ENCODE data around the gene SPPL2A. TPM values are rescaled to one million over a fixed set of nuclear protein-coding genes. Genes with fewer than 3 reads are reported as not detected.

The SPPL2A gene
- total and polyA plus RNA-seq, 2 donors (not counting 3 experiments of a cell fraction or from before 2014, with no cell fraction given), result 38.8 to 88.7 TPM

DNA sequence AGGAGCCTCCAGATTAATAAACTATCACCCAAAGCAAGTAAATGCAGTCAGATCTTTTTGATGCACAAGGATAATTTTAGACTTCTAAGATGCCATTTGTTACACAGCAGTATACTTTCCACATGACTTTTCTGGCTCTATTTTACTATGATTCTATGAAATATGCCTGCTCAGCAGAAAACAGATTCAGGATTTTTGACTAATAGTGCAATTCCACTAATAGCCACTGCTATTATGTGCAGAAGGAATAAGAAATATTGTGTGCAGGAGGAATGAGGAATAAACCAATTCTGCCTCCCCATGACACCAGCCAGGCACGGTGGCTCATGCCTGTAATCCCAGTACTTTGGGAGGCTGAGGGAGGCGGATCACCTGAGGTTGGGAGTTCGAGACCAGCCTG lies 11.5 kb upstream of the SPPL2A start:
- DNase-seq (ENCODE audit: low read depth, low spot score), result no peak
- POLR2A ChIA-PET, result no interaction called here
- CTCF ChIA-PET, result no interaction called here

More for the DNA sequence above, 11.5 kb upstream of the SPPL2A start:
- intact Hi-C loops (cut with micrococcal nuclease), result no loop called here
- Histone ChIP-seq H3K4me3 (replicated peaks in 1 of 3; ENCODE audit: insufficient read depth in 1 of 3, low read depth in 1 of 3, low read length in 3 of 3) (no peak overlapping the region), H3K4me2 (ENCODE audit: insufficient read depth, low read length) (no peak overlapping the region), H3K27ac (ENCODE audit: insufficient read depth, low read depth, low read length) (no peak overlapping the region), H2AFZ (ENCODE audit: low read depth, low read length) (no peak overlapping the region), H3K36me3 (ENCODE audit: control insufficient read depth in 2 of 2, extremely low read depth in 1 of 2, insufficient read depth in 2 of 2, low read length in 2 of 2) (no peaks in the 10 kb centered on the region), H3K79me2 (ENCODE audit: control insufficient read depth, insufficient read depth, low read length) (no peaks in the 10 kb centered on the region), H3K9ac (replicated peaks; ENCODE audit: extremely low read depth, insufficient read depth, low read length) (no peak overlapping the region), H3K9me1 (replicated peaks; ENCODE audit: control insufficient read depth, extremely low read depth, insufficient read depth, low read length) (no peaks in the 10 kb centered on the region), H3K27me3 (ENCODE audit: control insufficient read depth in 2 of 2, insufficient read depth in 2 of 2, low read length in 2 of 2) (peaks cover under 1 to 2% of the 10 kb centered on the region in 2 experiments), H3K9me3 (replicated peaks; ENCODE audit: control insufficient read depth, insufficient read depth, low read length) (no peaks in the 10 kb centered on the region), H4K20me1 (replicated peaks; ENCODE audit: control insufficient read depth, extremely low read depth, insufficient read depth, low read length) (no peaks in the 10 kb centered on the region), H3K4me1 (ENCODE audit: control insufficient read depth, extremely low read depth, insufficient read depth, low read length) (no peaks in the 10 kb centered on the region)
- no TSS peak for BruUV-seq (replicated peaks)
- TF ChIP-seq EZH2 (IDR thresholded peaks at IDR 0.05; ENCODE audit: borderline replicate concordance, low read depth, low read length, severe bottlenecking) (no peak), POLR2A (IDR thresholded peaks at IDR 0.05; ENCODE audit: low read depth, low read length) (no peak), POLR2AphosphoS5 (IDR thresholded peaks at IDR 0.05; ENCODE audit: insufficient read depth, low read depth, low read length) (no peak), MYC (IDR thresholded peaks at IDR 0.05; ENCODE audit: low read depth, low read length) (no peak), FOS (IDR thresholded peaks at IDR 0.05; ENCODE audit: borderline replicate concordance, insufficient read depth, low read length) (no peak), JUN (IDR thresholded peaks at IDR 0.05; ENCODE audit: borderline replicate concordance, insufficient read depth, insufficient read length, low read depth) (no peak), GATA2 (IDR thresholded peaks at IDR 0.05; ENCODE audit: insufficient read depth, insufficient read length, low read depth, low read length) (no peak)
- TF ChIP-seq, protein P1, sequence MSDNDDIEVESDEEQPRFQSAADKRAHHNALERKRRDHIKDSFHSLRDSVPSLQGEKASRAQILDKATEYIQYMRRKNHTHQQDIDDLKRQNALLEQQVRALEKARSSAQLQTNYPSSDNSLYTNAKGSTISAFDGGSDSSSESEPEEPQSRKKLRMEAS (IDR thresholded peaks at IDR 0.05; ENCODE audit: insufficient read depth, insufficient read length), result no peak
- TF ChIP-seq, protein P2, sequence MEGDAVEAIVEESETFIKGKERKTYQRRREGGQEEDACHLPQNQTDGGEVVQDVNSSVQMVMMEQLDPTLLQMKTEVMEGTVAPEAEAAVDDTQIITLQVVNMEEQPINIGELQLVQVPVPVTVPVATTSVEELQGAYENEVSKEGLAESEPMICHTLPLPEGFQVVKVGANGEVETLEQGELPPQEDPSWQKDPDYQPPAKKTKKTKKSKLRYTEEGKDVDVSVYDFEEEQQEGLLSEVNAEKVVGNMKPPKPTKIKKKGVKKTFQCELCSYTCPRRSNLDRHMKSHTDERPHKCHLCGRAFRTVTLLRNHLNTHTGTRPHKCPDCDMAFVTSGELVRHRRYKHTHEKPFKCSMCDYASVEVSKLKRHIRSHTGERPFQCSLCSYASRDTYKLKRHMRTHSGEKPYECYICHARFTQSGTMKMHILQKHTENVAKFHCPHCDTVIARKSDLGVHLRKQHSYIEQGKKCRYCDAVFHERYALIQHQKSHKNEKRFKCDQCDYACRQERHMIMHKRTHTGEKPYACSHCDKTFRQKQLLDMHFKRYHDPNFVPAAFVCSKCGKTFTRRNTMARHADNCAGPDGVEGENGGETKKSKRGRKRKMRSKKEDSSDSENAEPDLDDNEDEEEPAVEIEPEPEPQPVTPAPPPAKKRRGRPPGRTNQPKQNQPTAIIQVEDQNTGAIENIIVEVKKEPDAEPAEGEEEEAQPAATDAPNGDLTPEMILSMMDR (IDR thresholded peaks at IDR 0.05; ENCODE audit: extremely low read depth in 1 of 2, insufficient read depth in 1 of 2, low read depth in 1 of 2, low read length in 2 of 2), result no peak
- dilution Hi-C loops (cut with MboI; ENCODE audit: extremely low pct_ligation_motif_present, low sequenced_read_pairs), result no loop called here
- FAIRE-seq, result no peak

Measured in endothelial cell of umbilical vein (primary cell).